ENCODE data around the gene TMEM38B. TPM values are rescaled to one million over a fixed set of nuclear protein-coding genes. Genes with fewer than 3 reads are reported as not detected.

The TMEM38B gene
- total RNA-seq (2021; fragmentation: NEBNext Ultra II Directional; extraction: Animal tissue kit (Norgen Biotek cat#: 25700)), result 12.4 and 17.5 TPM in 2 replicates
- polyA plus RNA-seq (2011; rRNA removed), result 5.6 and 10.6 TPM in 2 replicates
- polyA plus RNA-seq (2011; cell fraction: cytosol; rRNA removed), result 11.6 TPM
- polyA plus RNA-seq (2011; cell fraction: nucleus; rRNA removed), result 3.0 TPM
- polyA plus RNA-seq (2012, experiment 1 of 2), result 7.6 to 16.4 TPM (median 11.3 TPM) in 4 replicates
- polyA plus RNA-seq (2012, experiment 2 of 2), result 1.3 TPM
- polyA plus RNA-seq (2013, experiment 1 of 2), result 9.5 TPM
- polyA plus RNA-seq (2013, experiment 2 of 2), result 12.4 TPM
- 9.0 and 13.4 TPM in 2 replicates for polyA minus RNA-seq (2011; rRNA and poly(A)+ RNA removed)
- 13.2 TPM for polyA minus RNA-seq (2011; cell fraction: cytosol; rRNA and poly(A)+ RNA removed)
- 14.7 TPM for polyA minus RNA-seq (2011; cell fraction: nucleus; rRNA and poly(A)+ RNA removed)
- long read RNA-seq, experiment 1, transcript TMEM38B-202 (6 exons, 3,525 nt), result major isoform, 11 of 29 reads
- long read RNA-seq, experiment 1, partial matches to known transcripts, result 15 of 29 reads
- long read RNA-seq, experiment 1, other reads (novel, unspliced or antisense), result 3 of 29 reads
- long read RNA-seq, experiment 2, transcript TMEM38B-202 (6 exons, 3,525 nt), result major isoform, 15 of 21 reads
- long read RNA-seq, experiment 2, partial matches to known transcripts, result 5 of 21 reads
- long read RNA-seq, experiment 2, other reads (novel, unspliced or antisense), result 1 of 21 reads

- no peak within 1 kb of the TSS for H3K23ac ChIP-seq (ENCODE audit: insufficient read length)
- no peak within 1 kb of the TSS for H4K91ac ChIP-seq (replicated peaks; ENCODE audit: insufficient read length, low read length)
- H3K79me1 ChIP-seq (ENCODE audit: low read depth, low read length), result no peaks in the 10 kb centered on the region
- ChIA-PET POLR2A (ENCODE audit: partially characterized antibody) (interaction anchor here (1.1 to 1.4 kb wide), 2 partner anchors 13 to 38 kb away, joined by 3 to 5 read pairs; no protein-coding TSS in a partner anchor), CTCF (ENCODE audit: partially characterized antibody) (interaction anchor here (0.6 to 1.0 kb wide), 3 partner anchors 37 to 57 kb away, joined by 3 read pairs; no protein-coding TSS in a partner anchor)
- no peak within 1 kb of the TSS for H2BK20ac ChIP-seq (ENCODE audit: low read length)
- DNase-seq (ENCODE audit: low read depth in 1 of 2, low spot score in 2 of 2) (peak; percentile 38 to 87), FAIRE-seq (no peak)
- H4K8ac ChIP-seq (ENCODE audit: extremely low read depth, insufficient read depth, low read length), result peak within 1 kb of the TSS; percentile 88
- peak within 1 kb of the TSS; percentile 71 to 85 (median 76) for H3K4me3 ChIP-seq (ENCODE audit: extremely low read depth in 1 of 4, insufficient read depth in 2 of 4, low read depth in 3 of 4, low read length in 4 of 4)
- no peak within 1 kb of the TSS for H2BK5ac ChIP-seq (ENCODE audit: low read depth, low read length)
- no peaks in the 10 kb centered on the region for H3K36me3 ChIP-seq (ENCODE audit: control insufficient read depth in 2 of 4, insufficient read depth in 4 of 4, low read length in 3 of 4)
- H3K9me3 ChIP-seq (ENCODE audit: insufficient read depth in 2 of 2, low read depth in 1 of 2, low read length in 1 of 2), result no peaks in the 10 kb centered on the region
- no peak within 1 kb of the TSS for H2AK5ac ChIP-seq (ENCODE audit: low read depth, low read length)
- no peak within 1 kb of the TSS for H3K27ac ChIP-seq (ENCODE audit: low read depth, low read length)
- H2AFZ ChIP-seq (ENCODE audit: low read length), result peak within 1 kb of the TSS; percentile 93
- peaks cover 9% of the 10 kb centered on the region for H3K23me2 ChIP-seq (ENCODE audit: low read depth, low read length)
- peak within 1 kb of the TSS; percentile 37 for H3K56ac ChIP-seq (replicated peaks; ENCODE audit: insufficient read length, low read depth, low read length)
- H2BK15ac ChIP-seq (ENCODE audit: low read length), result no peak within 1 kb of the TSS
- peaks cover 2 to 5% (median 3%) of the 10 kb centered on the region in 4 experiments; a peak in 5 of 7 replicates for H3K4me1 ChIP-seq (replicated peaks in 1 of 4; ENCODE audit: control insufficient read depth in 3 of 4, insufficient read depth in 4 of 4, low read length in 3 of 4)
- H3K27me3 ChIP-seq (replicated peaks in 1 of 4; ENCODE audit: control insufficient read depth in 3 of 4, extremely low read depth in 1 of 4, insufficient read depth in 3 of 4, low read length in 3 of 4), result peaks cover 4 to 31% (median 19%) of the 10 kb centered on the region in 4 experiments; a peak in 6 of 7 replicates
- no peak within 1 kb of the TSS for H3K18ac ChIP-seq (ENCODE audit: extremely low read depth, low read length)
- H2BK120ac ChIP-seq (replicated peaks; ENCODE audit: low read depth, low read length), result no peak within 1 kb of the TSS
- H3K9ac ChIP-seq (replicated peaks in 1 of 4; ENCODE audit: extremely low read depth in 1 of 4, low read depth in 3 of 4, low read length in 3 of 4), result peak within 1 kb of the TSS; percentile 26 to 87 (median 49); a peak in 5 of 7 replicates
- H3K14ac ChIP-seq (ENCODE audit: insufficient read length), result no peak within 1 kb of the TSS
- peaks cover 0 to 5% of the 10 kb centered on the region in 2 experiments for H4K20me1 ChIP-seq (replicated peaks in 1 of 2; ENCODE audit: control insufficient read depth in 1 of 2, insufficient read depth in 2 of 2, low read length in 2 of 2)
- 0 out of 4 replicates have a peak, but pooled peaks cover 0 to 7% of the 10 kb centered on the region in 2 experiments for H3K79me2 ChIP-seq (ENCODE audit: control insufficient read depth in 1 of 2, insufficient read depth in 2 of 2, low read length in 2 of 2)
- peak within 1 kb of the TSS; percentile 55; the same call in 1 of the 2 replicates for H2BK12ac ChIP-seq (ENCODE audit: low read depth, low read length)
- no peak within 1 kb of the TSS for H3K4ac ChIP-seq (replicated peaks; ENCODE audit: insufficient read length, low read depth, low read length)
- H4K5ac ChIP-seq (ENCODE audit: insufficient read length, low read depth, low read length), result no peak within 1 kb of the TSS
- peak within 1 kb of the TSS; percentile 88 to 90 for H3K4me2 ChIP-seq (ENCODE audit: insufficient read depth in 1 of 2, low read depth in 2 of 2, low read length in 2 of 2)
- WGBS, 2 experiments (ENCODE audit: extremely low coverage in 1 of 2, insufficient coverage in 1 of 2, insufficient read length in 1 of 2, insufficient replicate concordance in 2 of 2, low coverage in 1 of 2, low lambda C conversion rate in 2 of 2, missing lambda C conversion rate in 1 of 2), result 2% methylated on average over 36 of the region's 65 CpGs; no CpG with 5 or more reads in 1 of the 2 experiments
- TF ChIP-seq SUZ12 (IDR thresholded peaks at IDR 0.05; ENCODE audit: low read length) (no peak), CBX8 (IDR thresholded peaks at IDR 0.05; ENCODE audit: borderline replicate concordance, low read depth, low read length) (no peak), POLR2A (IDR thresholded peaks at IDR 0.05; ENCODE audit: control extremely low read depth in 1 of 2, low read depth in 2 of 2, low read length in 2 of 2) (peak in 1 of 2 experiments; percentile 47; a peak in 1 of 3 replicates), EP300 (IDR thresholded peaks at IDR 0.05; ENCODE audit: borderline replicate concordance in 1 of 2, low read depth in 2 of 2, low read length in 2 of 2) (no peak), RNF2 (IDR thresholded peaks at IDR 0.05; ENCODE audit: borderline replicate concordance, low read depth, low read length, missing control alignments, poor library complexity, severe bottlenecking) (no peak), SP1 (IDR thresholded peaks at IDR 0.05; ENCODE audit: low read depth, low read length) (no peak), KDM1A (IDR thresholded peaks at IDR 0.05; ENCODE audit: borderline replicate concordance, low read length) (no peak)
Observed at GRCh38 chr9:105694190-105694847, at the start of gene TMEM38B. TSS of gene TMEM38B (plus strand) at chr9:105694541. CDS start at chr9:105694661, 120 bp downstream.
